Neural progenitor cell (in vitro differentiated cells): ENCODE results near the gene UBE2I.

Experiments
- CTCF ChIP-seq: fragments of 200-600 bp; sonication (generic); IDR thresholded peaks from 2 replicates; pipeline ENCODE4 v1.5.1; 2017; ENCODE audit warnings: antibody characterized with exemption, mild to moderate bottlenecking
- EZH2phosphoT487 ChIP-seq: fragments of 200-600 bp; sonication (generic); IDR thresholded peaks from 2 replicates; pipeline ENCODE4 v1.6.1; 2017; ENCODE audit warnings: antibody characterized with exemption

- TF ChIP-seq CTCF = no peak
- no peak for TF ChIP-seq EZH2phosphoT487
Observed at GRCh38 chr16:1364510-1364909, 55.1 kb downstream of the UBE2I start.
